Renal cortex interstitium (tissue), 11 donors: Measurements from ENCODE around the gene TSHZ1. TPM values are rescaled to one million over a fixed set of nuclear protein-coding genes. Genes with fewer than 3 reads are reported as not detected.
"Not testable (repeated sequence)": the region's sequence is repeated elsewhere in the genome, so short reads cannot be mapped to it uniquely, and the experiment has no call there.

Experiments used
- DNase-seq, 11 donors: peaks; one replicate each; pipeline ENCODE4 v3.0.0-alpha.2; 2013; ENCODE audit warnings: low read depth in 9 of 11, low spot score in 4 of 11; ENCODE audit errors: extremely low read depth in 1 of 11
- polyA plus RNA-seq, 3 donors: library from polyadenylated mRNA; unstranded; fragments of 120-200 nt; gene quantifications; one replicate each; pipeline ENCODE4 v1.2.1, GENCODE V29; 2013; ENCODE audit not compliant: insufficient read length in 3 of 3

TSHZ1 gene
- polyA plus RNA-seq, 3 donors = 32.7 to 37.2 (median 36.5) TPM

DNA sequence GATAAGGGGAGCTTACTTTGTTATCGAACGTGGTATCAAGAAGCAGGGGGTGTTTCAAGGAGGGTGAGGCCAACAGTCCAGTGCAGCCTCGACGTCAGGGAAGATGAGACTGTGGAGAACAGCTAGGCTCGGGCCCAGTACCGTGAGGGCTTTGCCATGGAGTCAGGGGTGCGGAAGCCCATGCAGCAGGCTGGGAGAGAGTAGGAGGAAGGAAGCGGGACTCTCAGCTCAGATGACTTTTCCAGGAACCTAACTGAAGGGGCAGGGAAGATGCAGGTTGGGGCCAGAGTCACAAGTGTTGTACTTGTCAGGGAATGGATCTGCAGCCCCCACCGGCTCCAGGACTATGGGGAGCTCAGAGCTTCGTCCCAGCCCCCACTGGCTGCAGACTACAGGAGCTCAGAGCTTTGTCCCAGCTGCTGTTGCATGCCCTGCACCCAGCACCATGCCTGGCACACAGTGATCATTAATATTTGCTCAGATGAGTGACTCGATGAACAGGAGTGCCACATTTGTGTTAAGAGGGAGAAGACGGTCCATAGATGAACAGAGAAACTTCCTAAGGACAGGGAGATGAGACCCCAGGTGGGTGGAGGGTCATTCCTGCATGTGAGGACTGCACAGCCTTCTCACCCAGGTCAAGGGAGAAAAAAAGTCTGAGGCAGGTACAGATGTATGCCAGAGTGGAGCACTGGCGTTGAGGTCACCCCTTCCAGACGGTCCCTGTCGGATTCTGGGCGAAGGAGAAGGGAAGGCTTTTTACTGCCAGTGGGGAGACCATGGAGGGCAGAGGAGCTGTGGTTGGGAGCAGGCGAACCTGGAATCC, 38.1 kb upstream of the TSHZ1 start:
- no peak for DNase-seq

DNA sequence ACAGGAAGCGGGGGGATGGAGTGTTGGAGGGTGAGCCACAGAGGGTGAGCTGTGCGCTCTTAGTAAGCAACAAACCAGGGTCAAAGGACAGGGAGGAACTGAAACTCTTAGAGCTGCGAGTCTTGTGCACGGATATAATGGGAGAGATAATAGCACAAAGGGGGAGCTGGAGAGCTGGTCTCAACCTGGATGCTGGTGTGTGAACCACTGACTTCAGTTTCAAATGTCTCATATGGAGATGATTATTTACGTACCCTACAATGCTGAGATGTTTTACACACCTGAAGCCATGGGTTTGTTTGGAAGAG, 37.5 kb upstream of the TSHZ1 start:
- DNase-seq = no peak

GRCh38 chr18:75173738-75174137, 36.9 kb upstream of the TSHZ1 start:
- no peak for DNase-seq

DNA sequence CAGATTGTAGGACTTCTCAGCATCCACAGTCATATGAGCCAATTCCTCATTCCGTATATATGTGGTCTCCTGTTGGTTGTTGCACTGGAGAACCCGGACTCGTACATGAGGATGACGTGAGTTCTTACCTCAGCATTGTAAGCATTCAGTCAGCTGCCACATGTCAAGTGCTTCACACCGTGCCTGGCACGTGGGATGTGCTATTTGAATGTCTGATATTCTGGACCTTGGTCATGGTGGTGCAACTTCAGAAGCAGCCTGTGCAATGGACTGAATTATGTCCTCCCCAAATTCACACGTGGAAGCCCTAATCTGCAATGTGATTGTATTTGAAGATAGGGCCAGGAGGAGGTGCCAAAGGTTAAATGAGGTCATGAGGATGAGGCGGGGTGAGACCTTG, 33.7 kb upstream of the TSHZ1 start:
- DNase-seq = no peak

- no peak for DNase-seq
Measured at GRCh38 chr18:75178376-75178775, 32.2 kb upstream of the TSHZ1 start.

DNA sequence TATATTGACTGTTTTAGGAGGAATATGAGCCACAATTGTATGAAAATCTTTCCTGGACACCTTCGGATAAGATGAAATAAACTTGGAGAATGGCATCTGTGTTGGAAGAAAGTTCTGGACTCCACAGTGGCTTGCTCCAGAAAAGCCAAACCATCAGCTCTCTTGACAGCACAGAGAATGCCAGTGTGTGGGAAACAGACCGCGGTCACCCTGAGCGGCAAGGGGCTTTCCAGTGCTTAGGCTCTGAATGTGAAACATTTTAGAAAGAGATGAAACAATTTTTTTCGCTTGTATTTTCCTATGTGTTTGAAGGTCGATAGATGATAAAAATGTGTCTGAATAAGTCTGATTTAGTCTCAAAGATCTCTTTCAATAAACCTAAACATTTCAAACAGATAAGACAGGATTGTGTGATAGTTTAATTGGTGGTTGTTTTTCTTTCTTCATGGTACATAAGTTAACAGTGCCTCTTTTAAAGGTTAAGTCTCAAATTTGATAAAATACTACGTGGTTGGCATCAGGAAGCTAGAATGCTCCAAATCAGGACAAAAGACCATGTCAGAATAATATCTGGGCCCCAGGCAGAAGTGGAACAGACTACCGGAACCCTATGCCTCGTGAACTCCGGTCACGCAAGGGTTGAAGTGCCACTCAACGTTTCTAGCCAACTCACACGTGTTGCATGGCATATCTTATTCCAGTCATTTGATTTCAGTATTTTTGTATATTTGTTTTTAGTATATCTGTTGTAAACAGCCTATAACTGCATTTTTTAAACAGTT, 30.6 kb upstream of the TSHZ1 start:
- DNase-seq = no peak

GRCh38 chr18:75183524-75183923, 27.1 kb upstream of the TSHZ1 start:
- no peak for DNase-seq

DNA sequence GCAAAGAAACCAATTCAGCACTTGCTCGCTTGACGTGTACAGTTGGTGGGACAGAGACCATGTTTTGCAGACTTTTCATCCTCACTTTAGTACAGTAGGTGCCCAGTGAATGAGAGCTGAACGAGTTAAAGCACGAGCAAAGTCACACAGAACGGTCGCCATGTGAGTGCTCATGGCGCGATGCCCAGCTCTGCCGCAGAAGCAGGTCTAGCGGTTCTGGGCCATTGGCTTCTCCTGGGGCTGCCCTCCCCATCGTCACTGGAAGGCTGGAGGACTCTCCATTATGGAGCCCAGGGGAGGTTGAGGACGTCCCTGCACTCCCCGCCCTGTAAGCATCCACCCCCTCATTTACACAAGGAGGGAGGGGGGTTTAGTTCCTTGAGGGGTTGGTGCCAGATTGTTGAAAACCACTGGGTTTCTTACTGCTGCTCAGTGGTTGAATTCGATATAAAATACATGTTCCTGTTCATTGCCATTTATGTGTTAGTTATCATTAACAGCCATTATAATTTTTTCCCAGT, 26.6 kb upstream of the TSHZ1 start:
- DNase-seq = no peak

- no peak for DNase-seq
Measured at GRCh38 chr18:75185460-75185859, 25.1 kb upstream of the TSHZ1 start.

- not testable (repeated sequence) for DNase-seq
Measured at GRCh38 chr18:75187702-75188101, 22.9 kb upstream of the TSHZ1 start.

- DNase-seq = no peak
Measured at GRCh38 chr18:75189696-75190095, 20.9 kb upstream of the TSHZ1 start.

GRCh38 chr18:75192899-75193298, 17.7 kb upstream of the TSHZ1 start:
- no peak for DNase-seq

DNA sequence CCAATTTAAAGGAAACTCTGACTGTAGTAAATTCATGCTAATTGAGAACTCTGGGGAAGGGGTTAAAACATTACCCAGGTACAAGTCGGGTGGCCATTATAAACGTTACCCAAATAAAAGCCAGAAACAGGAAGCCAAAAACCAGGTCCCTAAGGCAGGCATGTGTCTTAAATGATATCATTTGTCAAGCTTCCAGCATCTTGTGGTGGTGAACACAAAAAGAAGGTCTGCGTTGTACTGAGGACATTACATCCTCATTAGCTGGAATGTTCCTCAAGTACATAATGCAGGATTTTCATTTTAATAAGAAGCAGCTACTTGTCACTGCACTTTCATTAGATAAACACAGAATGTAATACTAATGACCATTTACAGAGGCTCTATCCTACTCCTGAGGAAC, 12.6 kb upstream of the TSHZ1 start:
- no peak for DNase-seq

GRCh38 chr18:75199327-75199726, 11.3 kb upstream of the TSHZ1 start:
- no peak for DNase-seq

DNA sequence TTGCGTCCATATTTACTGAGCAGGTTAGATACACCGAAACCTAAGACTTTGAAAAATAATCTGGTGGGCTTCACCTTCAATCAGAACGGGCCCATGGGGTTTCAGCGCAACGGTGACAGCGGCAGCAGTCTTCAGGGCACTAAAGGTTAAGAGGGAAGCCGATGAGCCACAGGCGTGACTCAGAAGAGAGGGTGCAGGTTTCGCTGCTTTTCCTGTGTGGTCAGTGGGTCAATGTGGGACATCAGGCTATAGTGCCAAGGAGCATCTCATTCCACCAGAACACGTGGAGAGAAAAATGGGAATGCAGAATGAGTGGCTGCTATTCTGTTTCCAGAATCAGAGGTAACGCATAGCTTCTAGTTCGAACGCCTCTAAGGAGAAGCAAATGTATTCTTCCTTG, 10.5 kb upstream of the TSHZ1 start:
- no peak for DNase-seq

DNA sequence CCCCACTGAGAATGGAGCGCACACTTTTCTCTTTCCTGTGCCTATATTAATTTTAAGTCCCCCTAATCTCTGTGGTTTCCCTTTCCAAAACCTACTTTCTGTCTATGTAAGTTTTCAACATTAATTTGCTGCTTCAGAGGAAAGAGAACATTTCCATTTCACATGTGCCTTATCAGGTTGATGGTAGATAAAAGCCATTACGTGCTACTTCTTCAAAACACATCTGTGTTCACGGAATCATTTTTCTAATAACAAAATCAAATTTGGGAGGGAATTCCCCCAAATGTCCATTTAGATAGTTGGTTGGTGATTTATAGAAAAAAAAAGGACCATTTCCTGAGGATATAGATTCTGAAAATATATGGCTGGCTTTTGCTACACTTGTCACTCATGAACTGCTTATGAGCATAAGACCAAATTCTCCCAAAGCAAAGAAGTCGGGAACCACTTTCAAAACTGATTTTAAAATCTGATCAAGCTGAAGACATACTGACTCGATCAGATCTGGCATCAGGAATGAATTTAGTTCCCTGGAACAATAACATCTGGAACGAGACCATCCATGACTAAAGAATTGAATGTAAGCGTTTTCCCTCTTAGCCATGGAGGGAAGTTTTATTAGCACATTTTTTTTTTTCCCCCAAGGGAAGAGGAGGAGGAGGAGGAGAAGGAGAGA, 9.9 kb upstream of the TSHZ1 start:
- no peak for DNase-seq

DNA sequence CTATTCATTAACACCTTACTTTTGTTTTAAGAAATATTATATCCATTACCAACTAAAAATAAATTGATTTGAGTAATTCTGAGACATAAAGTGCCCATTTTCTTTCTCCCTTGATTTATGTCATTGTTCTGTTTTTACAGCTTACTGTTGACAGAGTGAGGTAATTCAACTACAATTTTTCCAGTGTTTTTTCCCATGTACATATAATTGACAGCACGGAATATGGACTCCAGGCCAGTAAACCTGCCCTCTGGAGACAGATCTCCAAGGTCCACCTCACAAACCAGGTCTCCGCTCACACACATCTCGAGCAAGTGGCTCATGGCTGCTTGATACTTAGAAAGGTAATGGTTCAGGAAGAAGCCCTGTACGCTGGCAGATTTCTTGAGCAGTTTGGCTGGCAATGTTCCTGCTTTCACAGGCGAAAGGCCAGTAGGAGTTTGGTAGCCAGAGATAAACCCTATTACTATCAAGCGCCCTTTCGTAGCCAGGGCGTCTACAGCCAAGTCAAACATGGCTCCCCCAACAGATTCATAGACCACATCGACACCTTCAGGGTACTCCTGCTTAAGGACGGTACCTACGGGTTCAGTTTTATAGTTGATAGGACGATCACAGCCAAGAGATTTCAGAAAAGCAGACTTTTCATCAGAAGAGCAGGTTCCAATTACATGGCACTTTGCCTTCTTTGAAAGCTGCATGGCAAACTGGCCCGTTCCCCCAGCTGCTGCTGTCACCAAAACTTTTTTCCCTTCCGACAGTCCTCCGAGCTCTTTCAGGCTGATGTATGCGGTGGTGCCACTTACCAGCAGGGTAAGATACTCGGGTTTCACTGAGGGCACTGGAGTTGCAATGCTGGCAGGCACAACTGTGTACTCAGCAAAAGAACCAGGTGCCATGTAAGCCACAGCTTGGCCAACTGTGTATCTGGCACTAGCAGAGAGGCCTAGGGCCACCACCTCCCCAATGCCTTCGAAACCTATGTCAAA, 9.0 kb upstream of the TSHZ1 start:
- DNase-seq = no peak

DNA sequence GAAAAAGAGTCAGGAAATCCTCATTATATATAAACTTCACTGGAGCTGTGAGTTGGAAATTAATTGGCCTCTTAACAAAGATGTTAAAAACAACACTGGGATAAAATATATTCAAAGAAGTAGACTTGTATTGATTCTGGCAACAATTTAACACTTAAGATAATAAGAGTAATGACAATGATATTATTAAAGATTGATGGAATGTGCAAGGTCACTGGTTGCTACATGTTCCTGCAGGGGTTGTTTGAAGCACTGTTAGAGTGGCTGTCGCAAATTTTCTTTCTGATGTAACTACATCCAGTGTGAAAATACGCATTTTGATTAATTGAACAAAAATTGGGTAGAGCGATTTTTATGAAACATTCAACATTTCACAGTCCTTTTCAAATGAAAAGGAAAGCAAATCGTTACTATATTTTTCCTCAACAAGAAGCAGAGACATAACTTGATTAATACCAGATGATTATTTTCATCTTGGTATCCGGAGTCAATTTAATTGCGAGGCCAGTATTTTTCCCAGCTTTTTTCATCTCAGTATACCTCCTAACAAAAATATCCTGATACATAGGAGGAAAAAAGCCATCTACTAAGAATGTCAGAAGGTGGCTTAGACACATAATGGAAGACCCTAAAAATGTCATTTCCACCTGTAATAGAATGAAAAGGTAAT, 7.8 kb upstream of the TSHZ1 start:
- no peak for DNase-seq
